Measurements from ENCODE around the gene GPR132. TPM values are rescaled to one million over a fixed set of nuclear protein-coding genes. Genes with fewer than 3 reads are reported as not detected.

The GPR132 gene
- total RNA-seq, 4 donors from 2014 or later: 0.20 to 11.6 (median 2.1) TPM

GRCh38 chr14:105090493-105091053 lies 25.3 kb upstream of the GPR132 start:
- in situ Hi-C loops (cut with MboI; ENCODE audit: low pct_ligation_motif_present in 1 of 4, low pct_unique_long_range_greater_than_20kb in 1 of 4, low sequenced_read_pairs in 3 of 4): loop anchor here in 2 of 4 donors (10.0 to 25.0 kb wide), 2 partner anchors 197 to 264 kb away; no protein-coding TSS in a partner anchor
- H3K4me3 ChIP-seq: no peak overlapping the region
- peaks cover 30 to 72% (median 63%) of the 10 kb centered on the region in 4 donors for H3K4me1 ChIP-seq
- peak overlapping the region; percentile 93 to 97 (median 94) for H3K27ac ChIP-seq
- no peaks in the 10 kb centered on the region for H3K36me3 ChIP-seq
- H3K9me3 ChIP-seq: no peaks in the 10 kb centered on the region
- intact Hi-C loops (cut with DNase I; ENCODE audit: low total_unique reads): loop anchor here (10.0 kb wide), 1 partner anchor 264 kb away; no protein-coding TSS in a partner anchor
- peak; percentile 91 for DNase-seq
- TF ChIP-seq POLR2A (IDR thresholded peaks at IDR 0.05): no peak
- TF ChIP-seq CTCF (IDR thresholded peaks at IDR 0.05): peak; percentile 97 to 99 (median 98)
- H3K27me3 ChIP-seq: peaks cover 14% of the 10 kb centered on the region
- 10% methylated on average over 7 of the region's 7 CpGs; no CpG with 5 or more reads in 1 of the 2 donors for WGBS, 2 donors (ENCODE audit: low coverage in 1 of 2)

DNA sequence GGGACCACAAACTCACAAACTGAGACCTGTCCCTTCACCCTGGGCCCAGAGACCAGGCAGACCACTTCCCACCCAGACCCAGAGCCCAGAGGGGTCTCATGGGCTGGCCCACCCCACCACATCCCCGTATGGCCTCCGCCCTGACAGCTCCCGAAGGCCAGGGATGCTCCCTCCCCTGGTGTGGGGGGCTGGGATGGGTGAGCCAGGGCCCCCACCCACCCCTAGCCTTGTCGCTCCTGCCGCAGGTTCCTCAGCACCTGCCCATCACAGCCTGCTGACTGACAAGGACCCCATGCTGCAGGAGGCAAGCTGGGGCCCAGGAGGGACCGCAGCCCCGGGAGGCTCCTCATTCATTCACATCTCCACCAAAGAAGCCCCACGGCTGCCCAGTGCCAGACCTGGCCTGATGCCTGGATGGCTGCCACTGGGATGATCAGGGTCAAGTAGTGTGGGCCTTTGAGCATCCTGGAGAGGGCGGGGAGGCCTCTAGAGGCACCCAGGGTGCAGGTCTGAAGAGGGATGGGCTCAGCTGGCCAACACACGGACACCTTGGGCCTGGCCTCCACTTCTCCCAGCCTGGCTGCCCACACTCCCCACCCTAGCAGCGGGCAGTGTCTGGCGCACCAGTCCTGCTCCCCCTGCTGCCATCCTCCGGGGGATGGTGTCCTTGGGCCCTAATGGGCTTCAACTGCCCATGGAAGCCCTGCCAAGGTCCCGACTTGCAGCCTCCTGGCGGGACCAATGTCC lies 24.7 kb upstream of the GPR132 start:
- whole genome bisulfite sequencing, 2 donors (ENCODE audit: low coverage in 1 of 2): 85% methylated on average over 10 of the region's 15 CpGs; no CpG with 5 or more reads in 1 of the 2 donors
- intact Hi-C loops (cut with DNase I; ENCODE audit: low total_unique reads): loop anchor here (10.0 kb wide), 1 partner anchor 265 kb away; no protein-coding TSS in a partner anchor
- Histone ChIP-seq H3K9me3 (no peaks in the 10 kb centered on the region), H3K4me3 (no peak overlapping the region), H3K36me3 (no peaks in the 10 kb centered on the region), H3K4me1 (peaks cover 30 to 72% (median 63%) of the 10 kb centered on the region in 4 donors), H3K27me3 (peaks cover 14% of the 10 kb centered on the region), H3K27ac (peak overlapping the region; percentile 93 to 97 (median 94))
- in situ Hi-C loops (cut with MboI; ENCODE audit: low pct_ligation_motif_present in 1 of 4, low pct_unique_long_range_greater_than_20kb in 1 of 4, low sequenced_read_pairs in 3 of 4): loop anchor here in 2 of 4 donors (10.0 to 25.0 kb wide), 2 partner anchors 197 to 265 kb away; no protein-coding TSS in a partner anchor
- DNase-seq: no peak
- no peak for TF ChIP-seq EP300 (IDR thresholded peaks at IDR 0.05; ENCODE audit: low read depth)

- in situ Hi-C loops (cut with MboI; ENCODE audit: low pct_ligation_motif_present in 1 of 4, low pct_unique_long_range_greater_than_20kb in 1 of 4, low sequenced_read_pairs in 3 of 4): loop anchor here in 1 of 4 donors (25.0 kb wide), 1 partner anchor 198 kb away; no protein-coding TSS in a partner anchor
- Histone ChIP-seq H3K36me3 (no peaks in the 10 kb centered on the region), H3K27ac (peak overlapping the region in 2 of 4 donors; percentile 70 to 81), H3K4me3 (no peak overlapping the region), H3K27me3 (peaks cover 14% of the 10 kb centered on the region), H3K4me1 (peaks cover 25 to 68% (median 58%) of the 10 kb centered on the region in 4 donors), H3K9me3 (no peaks in the 10 kb centered on the region)
- no peak for TF ChIP-seq POLR2AphosphoS5 (IDR thresholded peaks at IDR 0.05)
- TF ChIP-seq CTCF (IDR thresholded peaks at IDR 0.05): no peak
- TF ChIP-seq POLR2A (IDR thresholded peaks at IDR 0.05): no peak
- no peak for TF ChIP-seq EP300 (IDR thresholded peaks at IDR 0.05; ENCODE audit: low read depth)
- intact Hi-C loops (cut with DNase I; ENCODE audit: low total_unique reads): no loop called here
- WGBS, 2 donors (ENCODE audit: low coverage in 1 of 2): 63% methylated on average over 16 of the region's 24 CpGs; no CpG with 5 or more reads in 1 of the 2 donors
- no peak for DNase-seq
Measured at GRCh38 chr14:105088812-105089745, 23.8 kb upstream of the GPR132 start.

GRCh38 chr14:105087963-105088811 lies 23.0 kb upstream of the GPR132 start:
- Histone ChIP-seq H3K36me3 (no peaks in the 10 kb centered on the region), H3K4me1 (peaks cover 23 to 62% (median 56%) of the 10 kb centered on the region in 4 donors), H3K9me3 (no peaks in the 10 kb centered on the region), H3K27me3 (peaks cover 14% of the 10 kb centered on the region), H3K27ac (peak overlapping the region; percentile 27 to 81 (median 66)), H3K4me3 (peak overlapping the region in 3 of 4 donors; percentile 22 to 54 (median 46))
- no peak for TF ChIP-seq CTCF (IDR thresholded peaks at IDR 0.05)
- no peak for TF ChIP-seq POLR2AphosphoS5 (IDR thresholded peaks at IDR 0.05)
- no peak for TF ChIP-seq POLR2A (IDR thresholded peaks at IDR 0.05)
- TF ChIP-seq EP300 (IDR thresholded peaks at IDR 0.05; ENCODE audit: low read depth): no peak
- intact Hi-C loops (cut with DNase I; ENCODE audit: low total_unique reads): no loop called here
- DNase-seq: peak; percentile 31
- WGBS, 2 donors (ENCODE audit: low coverage in 1 of 2): 17% methylated on average over 41 of the region's 44 CpGs; no CpG with 5 or more reads in 1 of the 2 donors
- in situ Hi-C loops (cut with MboI; ENCODE audit: low pct_ligation_motif_present in 1 of 4, low pct_unique_long_range_greater_than_20kb in 1 of 4, low sequenced_read_pairs in 3 of 4): loop anchor here in 1 of 4 donors (25.0 kb wide), 1 partner anchor 199 kb away; no protein-coding TSS in a partner anchor
